Measurements from ENCODE around the gene CACNA2D4.

The CACNA2D4 gene

DNA sequence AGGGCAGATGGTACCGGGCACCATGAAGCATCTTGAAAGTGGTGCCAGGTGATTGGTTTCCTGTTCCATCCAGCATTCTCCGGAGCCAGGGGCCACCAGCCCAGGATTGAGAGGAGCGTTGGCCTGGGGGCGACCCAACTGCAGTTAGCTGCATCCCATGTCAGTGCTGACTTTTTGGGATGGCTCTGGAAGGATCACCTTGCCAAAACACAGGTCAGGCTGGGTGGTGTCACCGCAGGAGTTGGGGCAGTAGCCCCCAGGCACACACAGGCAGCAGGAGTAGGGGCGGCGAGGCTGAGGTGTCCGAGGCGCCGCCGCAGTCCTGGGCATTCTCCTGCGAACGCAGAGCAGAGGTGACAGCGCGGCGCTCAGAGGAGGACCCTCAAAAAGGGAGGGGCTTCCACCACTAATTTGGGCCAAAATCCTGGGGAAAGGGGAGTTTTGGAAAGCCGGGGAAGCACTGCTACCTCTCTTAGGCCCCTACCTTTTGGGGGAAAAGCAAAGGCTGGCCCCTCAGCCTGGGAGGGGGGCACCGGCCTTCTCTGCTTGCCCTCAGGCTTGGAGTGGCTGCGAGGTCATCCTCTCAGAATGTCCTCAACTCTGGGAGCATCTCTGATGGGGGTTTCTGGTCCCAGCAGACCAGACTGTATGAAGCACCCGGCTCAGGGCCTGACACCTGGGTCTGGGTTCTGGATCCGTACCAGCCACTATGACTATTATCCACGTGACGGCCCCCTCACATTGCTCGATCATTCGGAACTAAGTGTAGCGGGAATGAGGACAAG lies 124.8 kb downstream of the CACNA2D4 start:
- TF ChIP-seq, protein P1, sequence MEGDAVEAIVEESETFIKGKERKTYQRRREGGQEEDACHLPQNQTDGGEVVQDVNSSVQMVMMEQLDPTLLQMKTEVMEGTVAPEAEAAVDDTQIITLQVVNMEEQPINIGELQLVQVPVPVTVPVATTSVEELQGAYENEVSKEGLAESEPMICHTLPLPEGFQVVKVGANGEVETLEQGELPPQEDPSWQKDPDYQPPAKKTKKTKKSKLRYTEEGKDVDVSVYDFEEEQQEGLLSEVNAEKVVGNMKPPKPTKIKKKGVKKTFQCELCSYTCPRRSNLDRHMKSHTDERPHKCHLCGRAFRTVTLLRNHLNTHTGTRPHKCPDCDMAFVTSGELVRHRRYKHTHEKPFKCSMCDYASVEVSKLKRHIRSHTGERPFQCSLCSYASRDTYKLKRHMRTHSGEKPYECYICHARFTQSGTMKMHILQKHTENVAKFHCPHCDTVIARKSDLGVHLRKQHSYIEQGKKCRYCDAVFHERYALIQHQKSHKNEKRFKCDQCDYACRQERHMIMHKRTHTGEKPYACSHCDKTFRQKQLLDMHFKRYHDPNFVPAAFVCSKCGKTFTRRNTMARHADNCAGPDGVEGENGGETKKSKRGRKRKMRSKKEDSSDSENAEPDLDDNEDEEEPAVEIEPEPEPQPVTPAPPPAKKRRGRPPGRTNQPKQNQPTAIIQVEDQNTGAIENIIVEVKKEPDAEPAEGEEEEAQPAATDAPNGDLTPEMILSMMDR (IDR thresholded peaks at IDR 0.05; ENCODE audit: control extremely low read depth, extremely low read depth, low read depth, missing control alignments), result no peak
- no peak for DNase-seq (ENCODE audit: extremely low spot score)
- ChIA-PET POLR2A (no interaction called here), CTCF (interaction anchor here (0.8 to 16.4 kb wide), 9 partner anchors 11 to 171 kb away, joined by 3 to 627 read pairs (median 4); no protein-coding TSS in a partner anchor)

DNA sequence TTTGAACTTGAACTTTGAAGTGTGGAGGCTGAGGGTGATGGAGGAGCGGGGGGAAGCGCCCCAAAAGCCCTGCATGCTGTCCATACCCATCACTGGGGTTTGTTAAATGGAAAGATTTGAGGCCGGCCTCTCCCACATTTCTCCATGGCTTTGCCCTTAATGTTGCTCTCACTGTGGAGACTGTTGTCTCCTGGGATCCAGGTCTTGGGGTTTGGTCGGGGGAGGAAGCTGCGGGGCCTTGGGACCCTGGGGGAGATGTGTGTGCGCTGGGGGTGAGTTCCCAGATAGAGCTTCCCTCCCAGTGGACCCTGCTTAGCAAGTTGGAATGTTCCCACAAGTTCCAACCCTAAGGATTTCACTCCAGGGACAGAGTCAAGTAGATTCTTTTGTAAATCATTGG lies 126.0 kb downstream of the CACNA2D4 start:
- ChIA-PET POLR2A (no interaction called here), CTCF (interaction anchor here (1.0 to 16.4 kb wide), 14 partner anchors 8 to 674 kb away, joined by 3 to 627 read pairs (median 14); partner anchors contain the start of gene WNT5B)
- no peak for DNase-seq (ENCODE audit: extremely low spot score)
- TF ChIP-seq, protein P1 (IDR thresholded peaks at IDR 0.05; ENCODE audit: control extremely low read depth, extremely low read depth, low read depth, missing control alignments), result no peak

DNA sequence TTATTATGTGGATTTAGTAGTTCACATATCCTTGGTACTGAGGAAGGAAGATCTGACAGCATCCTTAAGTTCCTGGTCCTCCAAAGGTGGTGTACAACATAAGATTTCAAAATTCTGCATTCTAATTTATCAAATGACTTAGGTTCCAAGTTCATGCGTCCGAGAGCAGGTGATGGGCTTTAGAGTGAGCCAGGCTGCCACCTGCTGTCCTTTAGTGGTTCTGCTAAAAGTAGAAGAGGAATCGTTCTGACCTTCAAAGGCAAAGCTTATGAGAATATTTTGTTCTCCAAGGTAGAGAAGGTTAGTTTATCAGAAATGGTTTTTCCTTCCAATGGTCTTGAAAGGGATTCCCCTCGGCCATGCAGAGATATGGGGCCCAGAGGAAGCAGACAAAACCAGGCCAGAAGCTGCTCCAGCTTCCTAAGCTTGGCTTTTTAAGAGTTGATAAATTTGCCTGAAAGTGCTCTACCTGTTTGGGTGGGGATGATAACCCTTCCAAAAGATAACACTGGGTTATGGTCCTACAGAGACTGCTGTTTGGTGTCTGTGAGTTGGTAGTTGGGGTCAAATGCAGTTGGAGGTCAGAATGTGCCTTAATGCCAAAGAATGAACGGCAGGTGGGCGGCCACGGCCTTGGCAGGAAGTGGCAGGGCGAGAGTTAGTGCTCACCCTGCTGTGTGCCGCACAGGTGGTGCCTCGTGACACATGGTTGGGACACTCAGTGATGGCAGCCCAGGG lies 127.2 kb downstream of the CACNA2D4 start:
- TF ChIP-seq, protein P1 (IDR thresholded peaks at IDR 0.05; ENCODE audit: control extremely low read depth, extremely low read depth, low read depth, missing control alignments), result peak; percentile 83
- POLR2A ChIA-PET, result interaction anchor here (0.7 to 1.1 kb wide), 2 partner anchors 137 to 138 kb away, joined by 3 to 4 read pairs; no protein-coding TSS in a partner anchor
- DNase-seq (ENCODE audit: extremely low spot score), result peak; percentile 60
- CTCF ChIA-PET, result interaction anchor here (0.6 to 16.4 kb wide), 55 partner anchors 9 to 1251 kb away, joined by 3 to 627 read pairs (median 5); partner anchors contain the start of gene WNT5B

DNA sequence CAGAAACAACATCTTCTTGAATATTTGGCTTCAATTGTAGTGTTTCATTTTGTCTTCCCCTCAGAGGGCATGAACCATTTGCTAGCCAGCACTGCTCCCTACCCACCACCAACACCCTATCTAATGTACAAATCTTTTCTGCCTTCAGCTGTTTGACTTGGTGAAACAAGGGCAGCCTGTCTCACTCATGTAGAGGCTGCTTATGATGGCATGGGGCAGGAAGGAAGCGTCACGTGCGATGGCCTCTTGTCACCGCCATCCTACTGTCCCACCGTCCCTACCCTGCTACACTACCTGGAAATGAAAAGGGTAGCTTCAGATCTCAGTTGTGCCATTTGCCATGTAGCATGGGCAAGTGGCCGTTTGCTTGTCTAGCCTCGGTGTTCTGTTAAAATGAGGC lies 128.0 kb downstream of the CACNA2D4 start:
- CTCF ChIA-PET, result interaction anchor here (0.7 to 16.4 kb wide), 43 partner anchors 8 to 1252 kb away, joined by 3 to 627 read pairs (median 6); partner anchors contain the start of gene WNT5B
- TF ChIP-seq, protein P1 (IDR thresholded peaks at IDR 0.05; ENCODE audit: control extremely low read depth, extremely low read depth, low read depth, missing control alignments), result no peak
- DNase-seq (ENCODE audit: extremely low spot score), result no peak
- POLR2A ChIA-PET, result interaction anchor here (1.1 kb wide), 1 partner anchor 136 kb away, joined by 4 read pairs; no protein-coding TSS in a partner anchor

DNA sequence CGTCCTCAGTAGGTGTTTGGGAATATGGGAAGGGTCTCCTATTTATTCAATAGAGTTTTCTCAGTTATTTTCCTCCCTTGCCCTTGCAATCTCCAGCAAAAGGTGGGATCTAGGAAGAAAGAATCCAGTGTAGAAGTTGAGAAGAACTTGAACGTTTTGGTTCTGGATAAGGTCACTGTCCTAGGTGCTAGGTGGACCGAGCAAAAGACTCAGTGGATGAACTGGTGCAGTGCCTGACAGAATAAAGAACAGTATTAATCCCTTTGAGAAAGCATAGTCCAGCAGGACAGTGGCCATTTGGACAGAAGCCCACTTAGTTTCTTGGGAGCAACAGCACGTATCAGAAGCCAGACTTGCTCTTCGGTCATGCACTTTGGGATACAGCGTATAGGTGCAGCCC lies 130.7 kb downstream of the CACNA2D4 start:
- TF ChIP-seq, protein P1 (IDR thresholded peaks at IDR 0.05; ENCODE audit: control extremely low read depth, extremely low read depth, low read depth, missing control alignments), result no peak

DNA sequence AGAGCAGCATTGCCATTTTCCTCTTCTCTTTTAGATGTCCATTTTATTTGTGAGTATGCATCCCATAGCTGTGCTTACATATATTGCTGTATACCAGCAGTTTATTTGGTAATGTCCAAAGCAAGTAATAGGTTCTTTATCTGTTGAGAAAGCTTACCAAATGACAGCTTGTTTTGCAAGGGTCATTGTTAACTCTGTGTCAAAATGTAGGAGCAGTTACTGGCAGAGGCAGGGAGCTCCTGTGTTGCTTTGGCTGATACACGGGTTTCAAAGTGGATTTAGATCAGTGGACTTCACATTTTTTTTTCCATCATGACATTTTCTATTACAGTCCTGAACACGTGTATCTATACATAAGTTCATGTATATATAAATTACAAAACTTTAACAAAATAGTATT lies 136.2 kb downstream of the CACNA2D4 start:
- POLR2A ChIA-PET, result no interaction called here
- no peak for DNase-seq (ENCODE audit: extremely low spot score)
- CTCF ChIA-PET, result interaction anchor here (1.0 to 16.4 kb wide), 5 partner anchors 10 to 157 kb away, joined by 3 to 627 read pairs (median 5); no protein-coding TSS in a partner anchor
- TF ChIP-seq, protein P1 (IDR thresholded peaks at IDR 0.05; ENCODE audit: control extremely low read depth, extremely low read depth, low read depth, missing control alignments), result no peak

More for the DNA sequence above, 130.7 kb downstream of the CACNA2D4 start:
- ChIA-PET CTCF (interaction anchor here (1.1 to 16.4 kb wide), 5 partner anchors 8 to 153 kb away, joined by 3 to 627 read pairs (median 8); no protein-coding TSS in a partner anchor), POLR2A (no interaction called here)
- no peak for DNase-seq (ENCODE audit: extremely low spot score)
